ENCODE measurements around the gene ZFR2.
"Not testable (repeated sequence)": the region's sequence is repeated elsewhere in the genome, so short reads cannot be mapped to it uniquely, and the experiment has no call there.

Gene ZFR2

GRCh38 chr19:3757705-3758104 is 111.1 kb downstream of the ZFR2 start:
- DNase-seq (ENCODE audit: low read depth in 1 of 2, low spot score in 1 of 2) = not testable (repeated sequence)

Measured in stimulated activated CD4-positive, alpha-beta T cell treated with anti-CD3 and anti-CD28 coated beads, Interleukin-15, amount 100 ng/mL, for 1 hour (primary cell).